AG04450 (cell line): ENCODE data around the gene CADM1. TPM values are rescaled to one million over a fixed set of nuclear protein-coding genes. Genes with fewer than 3 reads are reported as not detected.

Experiments used
- CTCF ChIA-PET: fragments of 300-600, 350-600 bp; formaldehyde crosslinking; extraction: SDS; loops from one replicate; lab custom pipeline; 2022; ENCODE audit warnings: antibody characterized with exemption, inconsistent platforms; lab: Charles Lee
- POLR2A ChIA-PET: fragments of 350-600 bp; formaldehyde crosslinking; extraction: SDS; loops from one replicate; lab custom pipeline; 2021; ENCODE audit warnings: antibody characterized with exemption, inconsistent platforms; lab: Yijun Ruan, JAX
- DNase-seq: peaks from one replicate; pipeline ENCODE4 v3.0.0-alpha.2; 2011; ENCODE audit warnings: low read depth, low spot score
- H3K27ac ChIP-seq: one replicate; pipeline ENCODE4 v1.5.1; 2012; ENCODE audit warnings: low read depth, low read length, control low read depth
- H3K27me3 ChIP-seq: one replicate; pipeline ENCODE4 v1.6.0; 2012; ENCODE audit warnings: low read length; ENCODE audit not compliant: control insufficient read depth, insufficient read depth
- H3K4me3 ChIP-seq: 2 replicates; pipeline ENCODE4 v1.5.1; 2011; ENCODE audit warnings: mild to moderate bottlenecking, low read depth, low read length, control low read depth
- H3K9me3 ChIP-seq: 2 replicates; pipeline ENCODE4 v1.5.1; 2012; ENCODE audit warnings: low read length; ENCODE audit not compliant: control insufficient read depth, insufficient read depth
- CTCF ChIP-seq: IDR thresholded peaks from 2 replicates; pipeline ENCODE4 v1.5.1; 2011; ENCODE audit warnings: low read depth, low read length, control low read depth, inconsistent platforms
- polyA plus RNA-seq: library from polyadenylated mRNA; depleted of rRNA; stranded (reverse); fragments of >200 nt; gene quantifications from 2 replicates; pipeline ENCODE4 v1.2.3, GENCODE V29; 2011

The CADM1 gene
- polyA plus RNA-seq, 1 experiment: 70.7 TPM

GRCh38 chr11:115132436-115133228 lies 371.6 kb downstream of the CADM1 start:
- Histone ChIP-seq H3K4me3 (no peak overlapping the region), H3K27me3 (peaks cover 15% of the 10 kb centered on the region), H3K27ac (no peak overlapping the region), H3K9me3 (no peaks in the 10 kb centered on the region)
- no peak for DNase-seq
- CTCF ChIA-PET: no interaction called here
- TF ChIP-seq CTCF: peak; percentile 19; the same call in 1 of the 2 replicates
- POLR2A ChIA-PET: no interaction called here

- POLR2A ChIA-PET: no interaction called here
- Histone ChIP-seq H3K27ac (no peak overlapping the region), H3K9me3 (no peaks in the 10 kb centered on the region), H3K27me3 (peaks cover 15% of the 10 kb centered on the region), H3K4me3 (no peak overlapping the region)
- CTCF ChIA-PET: no interaction called here
- TF ChIP-seq CTCF: no peak
- no peak for DNase-seq
Measured at GRCh38 chr11:115129473-115130289, 374.5 kb downstream of the CADM1 start.

- POLR2A ChIA-PET: no interaction called here
- Histone ChIP-seq H3K27me3 (peaks cover 13% of the 10 kb centered on the region), H3K4me3 (no peak overlapping the region), H3K27ac (no peak overlapping the region), H3K9me3 (no peaks in the 10 kb centered on the region)
- no peak for TF ChIP-seq CTCF
- CTCF ChIA-PET: no interaction called here
- no peak for DNase-seq
Measured at GRCh38 chr11:115128226-115128625, 376.0 kb downstream of the CADM1 start.

GRCh38 chr11:115127790-115128189 lies 376.4 kb downstream of the CADM1 start:
- Histone ChIP-seq H3K9me3 (no peaks in the 10 kb centered on the region), H3K27ac (no peak overlapping the region), H3K27me3 (peaks cover 13% of the 10 kb centered on the region), H3K4me3 (no peak overlapping the region)
- no peak for TF ChIP-seq CTCF
- DNase-seq: no peak
- CTCF ChIA-PET: no interaction called here
- POLR2A ChIA-PET: no interaction called here
